ENCODE results near the gene FOXE1. TPM values are rescaled to one million over a fixed set of nuclear protein-coding genes. Genes with fewer than 3 reads are reported as not detected.

The FOXE1 gene
- total RNA-seq, 1 donor: not detected

DNA sequence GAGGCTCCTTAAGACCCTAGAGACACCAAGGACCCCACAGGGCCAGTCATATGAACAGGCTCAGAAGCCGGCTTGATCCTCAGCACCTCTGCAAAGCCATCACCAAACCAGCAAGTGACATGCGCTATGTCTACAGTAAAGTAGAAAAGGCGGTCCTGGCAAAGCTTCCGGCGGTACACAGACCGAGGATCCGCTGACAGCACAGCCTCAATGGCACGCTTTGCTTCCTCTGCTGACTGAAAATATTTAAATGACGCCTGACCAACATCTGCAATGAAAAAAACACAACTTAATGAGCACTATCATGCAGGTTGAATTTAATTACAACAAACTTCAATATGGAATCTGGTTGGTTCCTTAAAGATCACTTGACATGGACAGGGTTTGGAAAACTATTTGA lies 51.7 kb downstream of the FOXE1 start:
- H3K27me3 ChIP-seq (ENCODE audit: insufficient read depth, low read length): no peaks in the 10 kb centered on the region
- no peaks in the 10 kb centered on the region for H3K9me3 ChIP-seq (ENCODE audit: low read depth, low read length)
- H3K4me1 ChIP-seq (ENCODE audit: insufficient read depth, low read length): peaks cover 65% of the 10 kb centered on the region
- H3K4me3 ChIP-seq (ENCODE audit: low read length): no peak overlapping the region

DNA sequence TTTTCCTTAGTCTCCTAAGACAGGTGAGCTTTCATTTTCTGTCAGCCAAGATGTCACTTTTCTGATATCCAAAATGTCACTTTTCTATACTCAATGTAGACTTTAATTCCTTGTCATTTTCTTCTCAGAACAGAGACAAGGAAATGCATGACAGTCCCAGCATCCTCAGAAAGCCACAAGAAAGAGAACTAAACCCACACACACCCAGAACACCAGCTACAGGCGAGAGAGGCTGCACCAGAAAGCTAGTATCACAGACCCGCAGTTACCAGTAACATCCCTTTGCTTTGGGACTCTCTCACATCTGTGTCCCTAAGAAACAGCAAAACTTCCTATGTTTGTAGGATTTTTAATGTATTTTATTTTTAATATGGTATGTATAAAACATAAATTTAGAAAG lies 52.2 kb downstream of the FOXE1 start:
- Histone ChIP-seq H3K27me3 (ENCODE audit: insufficient read depth, low read length) (no peaks in the 10 kb centered on the region), H3K4me1 (ENCODE audit: insufficient read depth, low read length) (peaks cover 69% of the 10 kb centered on the region), H3K4me3 (ENCODE audit: low read length) (no peak overlapping the region), H3K9me3 (ENCODE audit: low read depth, low read length) (no peaks in the 10 kb centered on the region)

Other genes with a start within 250 kb of the FOXE1 start
- 10.5 TPM for gene TSTD2, start 219.9 kb upstream of the FOXE1 start, total RNA-seq
- 35.3 TPM for gene NCBP1, start 219.4 kb upstream of the FOXE1 start, total RNA-seq
- 20.5 TPM for gene XPA, start 155.9 kb upstream of the FOXE1 start, total RNA-seq
- 61.8 TPM for gene TRMO, start 69.3 kb downstream of the FOXE1 start, total RNA-seq
- gene HEMGN, start 84.9 kb downstream of the FOXE1 start, total RNA-seq: 8.6 TPM
- gene ANP32B, start 130.1 kb downstream of the FOXE1 start, total RNA-seq: 28.1 TPM
- gene NANS, start 203.5 kb downstream of the FOXE1 start, total RNA-seq: 41.1 TPM

All from mononuclear cell (primary cell).